Loucy (cell line): ENCODE data around the gene GRHL3.

Experiments
- H2AFZ ChIP-seq: fragments of 200-600 bp; sonication (generic); 2 replicates; pipeline ENCODE4 v1.6.0; 2016; ENCODE audit warnings: antibody characterized with exemption, mild to moderate bottlenecking, low read length, moderate library complexity
- H3F3A ChIP-seq: fragments of 200-600 bp; 2 replicates; pipeline ENCODE4 v1.6.0; 2016; ENCODE audit warnings: antibody characterized with exemption, low read depth, mild to moderate bottlenecking
- H3K27me3 ChIP-seq: fragments of 200-600 bp; sonication (generic); 2 replicates; pipeline ENCODE4 v1.6.1; 2014; ENCODE audit warnings: low read length, mild to moderate bottlenecking; ENCODE audit not compliant: insufficient read depth, poor library complexity, severe bottlenecking
- H3K36me3 ChIP-seq: fragments of 200-600 bp; sonication (generic); 2 replicates; pipeline ENCODE4 v1.6.1; 2016; ENCODE audit warnings: low read length; ENCODE audit not compliant: insufficient read depth
- H3K4me1 ChIP-seq: fragments of 200-600 bp; sonication (generic); 2 replicates; pipeline ENCODE4 v1.5.1; 2014; ENCODE audit warnings: low read length, mild to moderate bottlenecking; ENCODE audit not compliant: insufficient read depth, poor library complexity, severe bottlenecking
- H3K4me2 ChIP-seq: fragments of 200-600 bp; sonication (generic); 2 replicates; pipeline ENCODE4 v1.6.0; 2014; ENCODE audit warnings: antibody characterized with exemption, low read length, low read depth, mild to moderate bottlenecking; ENCODE audit not compliant: poor library complexity, severe bottlenecking
- H3K4me3 ChIP-seq: fragments of 200-600 bp; sonication (generic); 2 replicates; pipeline ENCODE4 v1.5.1; 2014; ENCODE audit warnings: low read length, mild to moderate bottlenecking, mixed read lengths; ENCODE audit not compliant: poor library complexity, severe bottlenecking
- H3K79me2 ChIP-seq: fragments of 200-600 bp; sonication (generic); 2 replicates; pipeline ENCODE4 v1.6.1; 2014; ENCODE audit warnings: low read length; ENCODE audit not compliant: insufficient read depth
- H3K9ac ChIP-seq: fragments of 200-600 bp; sonication (generic); 2 replicates; pipeline ENCODE4 v1.6.0; 2014; ENCODE audit warnings: mild to moderate bottlenecking, low read depth, low read length, moderate library complexity; ENCODE audit not compliant: poor library complexity, severe bottlenecking
- H3K9me2 ChIP-seq: fragments of 200-600 bp; sonication (generic); replicated peaks from 2 replicates; pipeline ENCODE4 v1.6.1; 2016; ENCODE audit warnings: low read depth, low read length, mixed read lengths
- H3K9me3 ChIP-seq: fragments of 200-600 bp; sonication (generic); 2 replicates; pipeline ENCODE4 v1.6.1; 2014; ENCODE audit warnings: mild to moderate bottlenecking, antibody characterized with exemption, low read length, low read depth; ENCODE audit not compliant: insufficient read depth
- H4K20me1 ChIP-seq: fragments of 200-600 bp; sonication (generic); 2 replicates; pipeline ENCODE4 v1.6.0; 2014; ENCODE audit warnings: antibody characterized with exemption, low read length, mild to moderate bottlenecking; ENCODE audit not compliant: insufficient read depth, poor library complexity, severe bottlenecking
- CTCF ChIP-seq: fragments of 200-600 bp; sonication (generic); conservative IDR thresholded peaks from 2 replicates; pipeline ENCODE4 v1.5.1; 2014; ENCODE audit warnings: mild to moderate bottlenecking, antibody characterized with exemption, low read length
- EZH2phosphoT487 ChIP-seq: fragments of 200-600 bp; IDR thresholded peaks from 2 replicates; pipeline ENCODE4 v1.6.1; 2018; ENCODE audit warnings: antibody characterized with exemption, mild to moderate bottlenecking, moderate library complexity, borderline replicate concordance

Gene GRHL3

DNA sequence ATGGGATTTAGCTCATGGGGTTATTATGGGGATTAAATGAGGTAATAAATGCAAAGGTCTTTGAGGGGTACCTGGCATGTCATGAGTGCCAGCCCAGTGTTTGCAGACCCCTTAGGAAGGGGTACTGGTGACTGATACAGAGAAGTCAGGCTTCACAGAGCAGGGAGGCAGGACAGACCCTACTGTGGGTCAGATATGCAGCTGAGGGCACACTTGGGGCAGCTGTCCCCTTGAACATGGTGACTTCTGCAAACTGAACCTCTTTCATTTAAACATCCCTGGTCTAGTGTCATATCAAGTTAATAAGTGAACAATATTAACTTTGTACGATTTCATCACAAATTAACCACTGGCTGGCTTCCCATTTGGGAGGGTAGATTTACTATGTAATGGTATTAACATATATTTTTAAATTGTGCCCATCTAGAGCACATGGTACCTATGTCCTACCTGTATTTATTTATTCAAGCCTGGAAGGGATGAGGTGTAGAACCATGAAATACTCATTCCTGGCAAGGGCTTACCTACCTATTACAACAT, 68.5 kb downstream of the GRHL3 start:
- no peaks in the 10 kb centered on the region for H3K79me2 ChIP-seq
- no peaks in the 10 kb centered on the region for H3K9me2 ChIP-seq
- no peak overlapping the region for H3K9ac ChIP-seq
- TF ChIP-seq EZH2phosphoT487: no peak
- no peak for TF ChIP-seq CTCF
- no peaks in the 10 kb centered on the region for H3K36me3 ChIP-seq
- H3K9me3 ChIP-seq: no peaks in the 10 kb centered on the region
- H3K4me2 ChIP-seq: no peak overlapping the region
- no peak overlapping the region for H3K4me3 ChIP-seq
- no peaks in the 10 kb centered on the region for H3K4me1 ChIP-seq
- H4K20me1 ChIP-seq: no peaks in the 10 kb centered on the region
- no peak overlapping the region for H2AFZ ChIP-seq
- H3K27me3 ChIP-seq: no peaks in the 10 kb centered on the region
- H3F3A ChIP-seq: no peaks in the 10 kb centered on the region

GRCh38 chr1:24388331-24388885, 69.3 kb downstream of the GRHL3 start:
- no peaks in the 10 kb centered on the region for H3K9me2 ChIP-seq
- H4K20me1 ChIP-seq: no peaks in the 10 kb centered on the region
- H3K4me1 ChIP-seq: no peaks in the 10 kb centered on the region
- no peak overlapping the region for H3K4me3 ChIP-seq
- H2AFZ ChIP-seq: no peak overlapping the region
- H3K79me2 ChIP-seq: no peaks in the 10 kb centered on the region
- H3K9ac ChIP-seq: no peak overlapping the region
- no peaks in the 10 kb centered on the region for H3K27me3 ChIP-seq
- no peaks in the 10 kb centered on the region for H3F3A ChIP-seq
- H3K4me2 ChIP-seq: no peak overlapping the region
- TF ChIP-seq CTCF: no peak
- no peaks in the 10 kb centered on the region for H3K36me3 ChIP-seq
- H3K9me3 ChIP-seq: no peaks in the 10 kb centered on the region

DNA sequence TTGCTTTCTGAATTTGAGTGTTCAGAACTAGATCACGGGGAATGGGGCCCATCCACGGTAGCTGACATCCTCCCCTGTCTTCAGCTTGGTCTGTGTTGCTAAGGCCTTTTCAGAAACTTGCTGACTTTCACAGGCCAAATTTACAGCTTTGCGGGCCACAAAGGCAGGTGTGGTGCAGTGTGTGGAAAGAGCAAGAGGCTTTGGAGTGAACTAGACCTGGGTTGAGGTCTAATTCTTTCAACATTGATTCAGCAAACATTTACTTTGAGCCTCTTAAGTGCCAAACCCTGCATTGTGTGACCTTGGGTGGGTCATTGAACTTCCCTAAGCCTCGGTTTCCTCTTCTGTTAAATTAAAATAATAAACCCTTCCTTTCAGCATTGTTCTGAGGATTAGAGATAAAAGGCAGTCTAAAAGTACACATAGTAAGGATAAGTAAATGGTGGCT, 70.1 kb downstream of the GRHL3 start:
- Histone ChIP-seq H4K20me1 (no peaks in the 10 kb centered on the region), H3K36me3 (no peaks in the 10 kb centered on the region), H3K4me3 (no peak overlapping the region), H3K9me3 (no peaks in the 10 kb centered on the region), H3F3A (no peaks in the 10 kb centered on the region), H3K9me2 (no peaks in the 10 kb centered on the region), H3K9ac (no peak overlapping the region), H3K79me2 (no peaks in the 10 kb centered on the region), H3K27me3 (no peaks in the 10 kb centered on the region), H3K4me1 (no peaks in the 10 kb centered on the region), H2AFZ (no peak overlapping the region), H3K4me2 (no peak overlapping the region)
- TF ChIP-seq CTCF (no peak), EZH2phosphoT487 (no peak)
